Thymus (tissue), 14 donors: ENCODE data around the gene MOGAT1. TPM values are rescaled to one million over a fixed set of nuclear protein-coding genes. Genes with fewer than 3 reads are reported as not detected.
A peak's percentile ranks its signal among the peaks of the same experiment; 100 is the strongest.

Experiments
- DNase-seq, 9 donors: peaks; one replicate each; pipeline ENCODE4 v3.0.0-alpha.2; 2013; ENCODE audit warnings: low spot score in 9 of 9, low read depth in 6 of 9, missing footprints in 1 of 9
- H3K27ac ChIP-seq, 2 donors: one replicate each; pipeline ENCODE4 v1.5.1; 2013; ENCODE audit warnings: control low read depth in 1 of 2, low read depth in 1 of 2, low read length in 1 of 2, mild to moderate bottlenecking in 1 of 2, moderate library complexity in 1 of 2
- H3K27me3 ChIP-seq, 2 donors: one replicate each; pipeline ENCODE4 v1.5.1; 2013; ENCODE audit warnings: low read length in 1 of 2; ENCODE audit not compliant: control insufficient read depth in 2 of 2, insufficient read depth in 1 of 2
- H3K36me3 ChIP-seq, 2 donors: one replicate each; pipeline ENCODE4 v1.5.1; 2013; ENCODE audit warnings: low read length in 1 of 2, mild to moderate bottlenecking in 1 of 2, moderate library complexity in 1 of 2; ENCODE audit not compliant: control insufficient read depth in 2 of 2, insufficient read depth in 2 of 2
- H3K4me1 ChIP-seq, 2 donors: one replicate each; pipeline ENCODE4 v1.5.1; 2013; ENCODE audit warnings: low read length in 2 of 2; ENCODE audit not compliant: control insufficient read depth in 2 of 2, insufficient read depth in 2 of 2
- H3K4me3 ChIP-seq, 2 donors: one replicate each; pipeline ENCODE4 v1.5.1; 2013; ENCODE audit warnings: low read length in 2 of 2, control low read depth in 1 of 2, mild to moderate bottlenecking in 1 of 2
- H3K9me3 ChIP-seq, 2 donors: one replicate each; pipeline ENCODE4 v1.5.1; 2013; ENCODE audit warnings: low read length in 1 of 2, mild to moderate bottlenecking in 1 of 2; ENCODE audit not compliant: control insufficient read depth in 2 of 2, insufficient read depth in 1 of 2
- WGBS: extraction: QIAGEN DNeasy Blood & Tissue Kit; methylation state at CpG from one replicate; pipeline ENCODE4 v1.1.7; 2013; 5-methylcytosine and 5-hydroxymethylcytosine counted together
- long read RNA-seq, 10 donors: transcript quantifications; one replicate each; lab custom pipeline, GENCODE V29; 2026
- polyA plus RNA-seq: library from polyadenylated mRNA; stranded (reverse); fragments of 200-250 nt; gene quantifications from one replicate; pipeline ENCODE4 v1.2.3, GENCODE V29; 2013
- total RNA-seq: library from RNA; stranded (reverse); fragments of 120-200 nt; gene quantifications from one replicate; pipeline ENCODE4 v1.2.4, GENCODE V29; 2013
- donor health status: healthy.

The MOGAT1 gene
- total RNA-seq (not detected), polyA plus RNA-seq (not detected)
- long read RNA-seq, donor 1, result 0 reads
- long read RNA-seq, donor 2, result 0 reads
- long read RNA-seq, donor 3, result 0 reads
- long read RNA-seq, donor 4, result 0 reads
- long read RNA-seq, donor 5, result 0 reads
- long read RNA-seq, donor 6, result 0 reads
- long read RNA-seq, donor 7, result 0 reads
- long read RNA-seq, donor 8, result 0 reads
- long read RNA-seq, donor 9, result 0 reads
- long read RNA-seq, donor 10, result 0 reads

- H3K27me3 ChIP-seq, result peaks cover 25 to 57% of the 10 kb centered on the region in 2 donors
- H3K4me3 ChIP-seq, result peak within 1 kb of the TSS in 1 of 2 donors; percentile 35
- no peak within 1 kb of the TSS for H3K27ac ChIP-seq
- H3K4me1 ChIP-seq, result peaks cover 6 to 7% of the 10 kb centered on the region in 2 donors
- H3K9me3 ChIP-seq, result no peaks in the 10 kb centered on the region
- 4% methylated on average over 66 of the region's 66 CpGs for WGBS
- DNase-seq, result no peak
- H3K36me3 ChIP-seq, result no peaks in the 10 kb centered on the region
Observed at GRCh38 chr2:222671259-222672067, at the start of gene MOGAT1. TSS of gene MOGAT1 (plus strand) at chr2:222671658. CDS start at chr2:222671786, 128 bp downstream.

- no peak overlapping the region for H3K4me3 ChIP-seq
- no peak for DNase-seq
- H3K36me3 ChIP-seq, result peaks cover 14 to 45% of the 10 kb centered on the region in 2 donors
- no peaks in the 10 kb centered on the region for H3K27me3 ChIP-seq
- H3K4me1 ChIP-seq, result no peaks in the 10 kb centered on the region
- 98% methylated on average over 4 of the region's 4 CpGs for WGBS
- no peaks in the 10 kb centered on the region for H3K9me3 ChIP-seq
- no peak overlapping the region for H3K27ac ChIP-seq
Observed at GRCh38 chr2:222621893-222622292, 49.6 kb upstream of the MOGAT1 start.

- DNase-seq, result no peak
- Histone ChIP-seq H3K9me3 (no peaks in the 10 kb centered on the region), H3K4me1 (no peaks in the 10 kb centered on the region), H3K27ac (no peak overlapping the region), H3K27me3 (no peaks in the 10 kb centered on the region), H3K4me3 (no peak overlapping the region), H3K36me3 (peaks cover 14 to 50% of the 10 kb centered on the region in 2 donors)
- 97% methylated on average over 2 of the region's 2 CpGs for WGBS
Observed at GRCh38 chr2:222622910-222623309, 48.5 kb upstream of the MOGAT1 start.

GRCh38 chr2:222623756-222624309 lies 47.6 kb upstream of the MOGAT1 start:
- Histone ChIP-seq H3K36me3 (peaks cover 14 to 56% of the 10 kb centered on the region in 2 donors), H3K27ac (no peak overlapping the region), H3K4me3 (no peak overlapping the region), H3K27me3 (no peaks in the 10 kb centered on the region), H3K4me1 (no peaks in the 10 kb centered on the region), H3K9me3 (no peaks in the 10 kb centered on the region)
- 98% methylated on average over 6 of the region's 6 CpGs for WGBS
- DNase-seq, result no peak

- Histone ChIP-seq H3K27ac (no peak overlapping the region), H3K36me3 (peaks cover 18 to 52% of the 10 kb centered on the region in 2 donors), H3K9me3 (no peaks in the 10 kb centered on the region), H3K4me3 (no peak overlapping the region), H3K4me1 (no peaks in the 10 kb centered on the region), H3K27me3 (no peaks in the 10 kb centered on the region)
- no peak for DNase-seq
- WGBS, result 98% methylated on average over 5 of the region's 5 CpGs
Observed at GRCh38 chr2:222627764-222628163, 43.7 kb upstream of the MOGAT1 start.

- H3K9me3 ChIP-seq, result no peaks in the 10 kb centered on the region
- H3K36me3 ChIP-seq, result peaks cover 12 to 43% of the 10 kb centered on the region in 2 donors
- no peak overlapping the region for H3K27ac ChIP-seq
- no peak for DNase-seq
- H3K4me3 ChIP-seq, result no peak overlapping the region
- no peaks in the 10 kb centered on the region for H3K4me1 ChIP-seq
- 97% methylated on average over 1 of the region's 1 CpG for WGBS
- no peaks in the 10 kb centered on the region for H3K27me3 ChIP-seq
Observed at GRCh38 chr2:222635295-222635694, 36.2 kb upstream of the MOGAT1 start.

GRCh38 chr2:222637067-222637466 lies 34.4 kb upstream of the MOGAT1 start:
- Histone ChIP-seq H3K4me1 (no peaks in the 10 kb centered on the region), H3K9me3 (no peaks in the 10 kb centered on the region), H3K27ac (no peak overlapping the region), H3K27me3 (no peaks in the 10 kb centered on the region), H3K36me3 (peaks cover 9 to 45% of the 10 kb centered on the region in 2 donors), H3K4me3 (no peak overlapping the region)
- 98% methylated on average over 1 of the region's 1 CpG for WGBS
- no peak for DNase-seq

- H3K4me1 ChIP-seq, result no peaks in the 10 kb centered on the region
- DNase-seq, result no peak
- no peak overlapping the region for H3K27ac ChIP-seq
- H3K27me3 ChIP-seq, result no peaks in the 10 kb centered on the region
- 99% methylated on average over 2 of the region's 2 CpGs for WGBS
- no peaks in the 10 kb centered on the region for H3K9me3 ChIP-seq
- peaks cover 4 to 46% of the 10 kb centered on the region in 2 donors for H3K36me3 ChIP-seq
- no peak overlapping the region for H3K4me3 ChIP-seq
Observed at GRCh38 chr2:222641336-222641735, 30.1 kb upstream of the MOGAT1 start.

- Histone ChIP-seq H3K9me3 (no peaks in the 10 kb centered on the region), H3K4me1 (no peaks in the 10 kb centered on the region), H3K27ac (no peak overlapping the region), H3K27me3 (no peaks in the 10 kb centered on the region), H3K4me3 (no peak overlapping the region), H3K36me3 (peaks cover 16 to 47% of the 10 kb centered on the region in 2 donors)
- WGBS, result 98% methylated on average over 1 of the region's 1 CpG
- DNase-seq, result no peak
Observed at GRCh38 chr2:222643134-222643533, 28.3 kb upstream of the MOGAT1 start.
